ENCODE measurements around the gene ATP5F1B.
A peak's percentile ranks its signal among the peaks of the same experiment; 100 is the strongest.
"Not testable (repeated sequence)": the region's sequence is repeated elsewhere in the genome, so short reads cannot be mapped to it uniquely, and the experiment has no call there.

Gene ATP5F1B

DNA sequence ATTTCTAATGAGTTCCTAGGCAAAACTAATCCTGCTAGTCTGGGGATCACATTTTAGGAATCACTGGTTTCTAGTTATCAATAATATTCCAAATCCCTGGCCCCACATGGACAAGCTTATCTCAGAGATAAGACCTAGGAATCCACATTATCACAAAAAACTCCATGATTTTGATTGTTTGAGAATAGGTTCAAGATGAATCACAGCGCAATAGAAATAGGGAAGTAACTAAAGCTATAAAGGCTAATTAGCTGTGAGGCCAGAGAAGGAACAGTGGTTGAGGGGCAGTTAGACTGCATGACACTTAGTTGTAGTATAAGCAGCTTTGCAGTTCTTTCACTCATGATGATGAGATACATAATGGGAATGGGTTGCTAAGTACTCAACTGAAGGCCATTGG is 13.1 kb upstream of the ATP5F1B start:
- H3K36me3 ChIP-seq = peaks cover 7% of the 10 kb centered on the region
- no peak for DNase-seq
- H3K27ac ChIP-seq = no peak overlapping the region
- peaks cover 3% of the 10 kb centered on the region for H3K9me3 ChIP-seq (ENCODE audit: severe bottlenecking)
- H3K27me3 ChIP-seq (ENCODE audit: insufficient read depth, low read depth, severe bottlenecking) = no peaks in the 10 kb centered on the region
- TF ChIP-seq CTCF (IDR thresholded peaks at IDR 0.05; ENCODE audit: low read depth, low read length) = no peak
- no peak overlapping the region for H3K4me3 ChIP-seq (ENCODE audit: low read depth, low read length)

GRCh38 chr12:56657416-56658379 is 11.9 kb upstream of the ATP5F1B start:
- Histone ChIP-seq H3K27ac (no peak overlapping the region), H3K36me3 (no peaks in the 10 kb centered on the region)
- TF ChIP-seq CTCF (IDR thresholded peaks at IDR 0.05; ENCODE audit: low read depth, low read length) = no peak

DNA sequence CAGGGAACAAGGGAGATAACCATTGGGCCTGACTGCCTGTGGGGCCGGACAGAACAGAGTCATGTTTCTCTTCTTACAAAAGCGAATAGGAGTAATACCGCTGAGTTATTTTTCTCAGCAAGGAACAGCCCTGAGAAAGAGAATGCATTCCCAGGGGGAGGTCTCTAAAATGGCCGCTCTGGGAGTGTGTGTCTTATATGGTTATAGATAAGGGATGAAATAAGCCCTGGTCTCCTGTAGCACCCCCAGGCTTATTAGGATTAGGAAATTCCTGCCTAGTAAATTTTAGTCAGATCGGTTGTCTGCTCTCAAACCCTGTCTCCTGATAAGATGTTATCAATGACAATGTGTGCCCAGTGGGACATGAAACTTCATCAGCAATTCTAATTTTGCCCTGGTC is 8.0 kb upstream of the ATP5F1B start:
- H3K4me3 ChIP-seq (ENCODE audit: low read depth, low read length); H3K9me3 ChIP-seq (ENCODE audit: severe bottlenecking); H3K27me3 ChIP-seq (ENCODE audit: insufficient read depth, low read depth, severe bottlenecking); H3K27ac ChIP-seq; DNase-seq; H3K36me3 ChIP-seq: not testable (repeated sequence)

More at GRCh38 chr12:56657416-56658379, 11.9 kb upstream of the ATP5F1B start:
- no peak for DNase-seq
- Histone ChIP-seq H3K27me3 (ENCODE audit: insufficient read depth, low read depth, severe bottlenecking) (no peaks in the 10 kb centered on the region), H3K4me3 (ENCODE audit: low read depth, low read length) (no peak overlapping the region), H3K9me3 (ENCODE audit: severe bottlenecking) (peaks cover 7% of the 10 kb centered on the region)

GRCh38 chr12:56648023-56648422 is 2.2 kb upstream of the ATP5F1B start:
- H3K36me3 ChIP-seq = peaks cover 27% of the 10 kb centered on the region
- not testable (repeated sequence) for H3K9me3 ChIP-seq (ENCODE audit: severe bottlenecking); H3K4me3 ChIP-seq (ENCODE audit: low read depth, low read length); H3K27ac ChIP-seq; H3K27me3 ChIP-seq (ENCODE audit: insufficient read depth, low read depth, severe bottlenecking); DNase-seq

DNA sequence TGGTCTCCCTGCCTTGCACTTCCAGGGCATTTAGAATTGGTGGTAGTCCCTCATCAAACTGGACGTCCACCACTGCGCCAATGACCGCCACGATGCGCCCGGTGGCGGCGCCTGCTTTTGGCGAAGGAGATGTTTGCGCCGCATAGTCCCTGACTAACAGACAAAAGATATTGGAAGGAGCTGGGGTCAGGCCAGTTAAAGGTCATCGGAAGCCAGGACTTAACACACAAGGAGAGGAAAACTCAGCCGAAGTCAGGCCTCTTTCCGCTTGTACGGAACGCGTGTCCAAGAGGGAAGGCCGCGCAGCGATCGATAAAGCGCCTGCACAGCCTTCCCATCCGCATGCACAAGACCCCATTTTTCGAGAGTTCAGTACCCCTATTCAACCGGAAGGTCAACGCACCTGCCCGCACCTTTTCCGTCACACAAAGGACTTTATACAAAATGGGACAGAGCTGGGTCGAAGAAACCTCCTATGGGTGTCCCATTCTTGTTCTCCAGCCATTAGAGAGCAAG is 525 bp downstream of the ATP5F1B start:
- H3K36me3 ChIP-seq = peaks cover 53% of the 10 kb centered on the region
- H3K27ac ChIP-seq = peak overlapping the region; percentile 90
- no peak for DNase-seq
- no peak for TF ChIP-seq CTCF (IDR thresholded peaks at IDR 0.05; ENCODE audit: low read depth, low read length)
- H3K27me3 ChIP-seq (ENCODE audit: insufficient read depth, low read depth, severe bottlenecking) = no peaks in the 10 kb centered on the region
- H3K9me3 ChIP-seq (ENCODE audit: severe bottlenecking) = no peaks in the 10 kb centered on the region
- peak overlapping the region; percentile 99 for H3K4me3 ChIP-seq (ENCODE audit: low read depth, low read length)

- no peak for DNase-seq
- H3K36me3 ChIP-seq = peaks cover 59% of the 10 kb centered on the region
- peak overlapping the region; percentile 99 for H3K4me3 ChIP-seq (ENCODE audit: low read depth, low read length)
- H3K27ac ChIP-seq = peak overlapping the region; percentile 90
- no peaks in the 10 kb centered on the region for H3K27me3 ChIP-seq (ENCODE audit: insufficient read depth, low read depth, severe bottlenecking)
- no peak for TF ChIP-seq CTCF (IDR thresholded peaks at IDR 0.05; ENCODE audit: low read depth, low read length)
- H3K9me3 ChIP-seq (ENCODE audit: severe bottlenecking) = no peaks in the 10 kb centered on the region
These were observed 1.1 kb downstream of the ATP5F1B start for GRCh38 chr12:56644654-56645053.
